ENCODE measurements around the gene UBL4B. TPM values are rescaled to one million over a fixed set of nuclear protein-coding genes. Genes with fewer than 3 reads are reported as not detected.
A peak's percentile ranks its signal among the peaks of the same experiment; 100 is the strongest.

Gene UBL4B, protein sequence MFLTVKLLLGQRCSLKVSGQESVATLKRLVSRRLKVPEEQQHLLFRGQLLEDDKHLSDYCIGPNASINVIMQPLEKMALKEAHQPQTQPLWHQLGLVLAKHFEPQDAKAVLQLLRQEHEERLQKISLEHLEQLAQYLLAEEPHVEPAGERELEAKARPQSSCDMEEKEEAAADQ
- total RNA-seq (ENCODE audit: low replicate concordance): 1.0 TPM in 1 of 2 replicates, not detected in the other
- long read RNA-seq: 0 reads

DNA sequence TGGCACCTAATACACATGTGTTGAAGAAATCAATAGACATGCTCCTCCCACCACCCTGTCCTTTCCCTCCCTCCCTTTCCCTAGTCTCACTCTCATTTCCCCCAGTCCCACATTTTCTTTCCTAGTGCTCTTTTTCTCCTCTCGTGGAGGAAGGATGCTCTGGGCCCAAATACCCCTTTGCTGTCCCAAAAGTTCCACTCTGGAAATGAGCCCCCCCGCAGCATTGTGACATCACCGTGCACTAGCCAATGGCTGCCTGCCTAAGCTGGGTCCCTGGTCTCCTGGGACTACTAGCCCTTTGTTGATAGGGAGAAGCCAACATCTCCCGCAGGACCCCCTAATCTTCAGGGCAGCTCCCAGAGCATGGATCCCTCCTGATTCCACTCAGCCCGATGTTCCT is at the start of gene UBL4B:
UBL4B (plus strand) TSS at position 301 of the 400 bp plus-strand sequence; CDS start at position 393, 92 bp downstream.
- no peaks in the 10 kb centered on the region for H3K9me3 Mint-ChIP-seq
- no peaks in the 10 kb centered on the region for H3K36me3 Mint-ChIP-seq
- no peak within 1 kb of the TSS for H3K4me3 Mint-ChIP-seq
- no peak within 1 kb of the TSS for H3K27ac Mint-ChIP-seq
- DNase-seq (ENCODE audit: extremely low spot score, unreplicated experiment): no peak
- H3K4me1 Mint-ChIP-seq (ENCODE audit: unreplicated experiment): peaks cover 27% of the 10 kb centered on the region
- TF ChIP-seq, protein P1, sequence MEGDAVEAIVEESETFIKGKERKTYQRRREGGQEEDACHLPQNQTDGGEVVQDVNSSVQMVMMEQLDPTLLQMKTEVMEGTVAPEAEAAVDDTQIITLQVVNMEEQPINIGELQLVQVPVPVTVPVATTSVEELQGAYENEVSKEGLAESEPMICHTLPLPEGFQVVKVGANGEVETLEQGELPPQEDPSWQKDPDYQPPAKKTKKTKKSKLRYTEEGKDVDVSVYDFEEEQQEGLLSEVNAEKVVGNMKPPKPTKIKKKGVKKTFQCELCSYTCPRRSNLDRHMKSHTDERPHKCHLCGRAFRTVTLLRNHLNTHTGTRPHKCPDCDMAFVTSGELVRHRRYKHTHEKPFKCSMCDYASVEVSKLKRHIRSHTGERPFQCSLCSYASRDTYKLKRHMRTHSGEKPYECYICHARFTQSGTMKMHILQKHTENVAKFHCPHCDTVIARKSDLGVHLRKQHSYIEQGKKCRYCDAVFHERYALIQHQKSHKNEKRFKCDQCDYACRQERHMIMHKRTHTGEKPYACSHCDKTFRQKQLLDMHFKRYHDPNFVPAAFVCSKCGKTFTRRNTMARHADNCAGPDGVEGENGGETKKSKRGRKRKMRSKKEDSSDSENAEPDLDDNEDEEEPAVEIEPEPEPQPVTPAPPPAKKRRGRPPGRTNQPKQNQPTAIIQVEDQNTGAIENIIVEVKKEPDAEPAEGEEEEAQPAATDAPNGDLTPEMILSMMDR (conservative IDR thresholded peaks at IDR 0.05): no peak
- peaks cover 72% of the 10 kb centered on the region for H3K27me3 Mint-ChIP-seq

DNA sequence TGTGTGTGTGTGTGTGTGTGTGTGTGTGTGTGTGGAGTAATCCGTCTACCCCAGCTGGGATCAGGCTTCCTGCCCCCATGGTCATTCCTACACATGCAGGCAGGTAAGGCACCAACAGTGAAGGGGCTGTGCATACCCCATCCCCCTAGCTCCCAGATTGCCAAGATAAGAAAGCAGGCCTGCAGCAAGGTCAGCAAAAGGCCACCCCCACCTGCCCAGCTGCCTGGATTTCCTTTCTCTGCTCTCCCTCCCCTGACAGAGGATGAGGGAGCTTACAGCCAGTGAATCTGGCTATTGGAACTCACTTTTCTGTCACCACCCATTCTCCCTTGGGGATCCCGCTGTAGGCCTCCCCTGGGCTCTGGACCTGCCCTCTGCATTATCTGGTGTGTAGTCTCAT is 49.6 kb upstream of the UBL4B start:
- peaks cover 36% of the 10 kb centered on the region for H3K4me1 Mint-ChIP-seq (ENCODE audit: unreplicated experiment)
- TF ChIP-seq, protein P1 (conservative IDR thresholded peaks at IDR 0.05): no peak
- peaks cover 36% of the 10 kb centered on the region for H3K27me3 Mint-ChIP-seq
- no peaks in the 10 kb centered on the region for H3K9me3 Mint-ChIP-seq
- H3K4me3 Mint-ChIP-seq: no peak overlapping the region
- no peak for DNase-seq (ENCODE audit: extremely low spot score, unreplicated experiment)
- no peak overlapping the region for H3K27ac Mint-ChIP-seq
- peaks cover 16% of the 10 kb centered on the region for H3K36me3 Mint-ChIP-seq

DNA sequence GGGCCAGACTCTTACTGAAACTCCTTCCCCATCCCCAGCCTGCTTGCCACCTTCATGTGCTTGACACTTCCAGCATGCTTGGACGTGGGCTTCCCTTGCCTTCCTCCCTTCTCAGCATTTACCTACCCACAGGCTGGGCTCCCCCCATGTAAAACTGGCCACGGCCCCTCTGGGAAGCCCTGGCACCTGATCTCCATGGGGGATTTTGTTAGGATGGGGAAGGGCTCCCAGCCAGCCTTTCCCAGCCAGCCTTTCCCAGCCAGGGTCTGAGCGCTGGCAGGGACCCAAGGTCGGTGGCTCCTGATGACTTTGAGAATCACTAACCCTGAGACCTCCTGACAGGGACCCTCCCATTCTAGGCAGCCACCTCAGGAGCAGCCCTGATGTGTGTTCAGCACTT is 48.5 kb upstream of the UBL4B start:
- no peak overlapping the region for H3K4me3 Mint-ChIP-seq
- H3K9me3 Mint-ChIP-seq: no peaks in the 10 kb centered on the region
- peaks cover 46% of the 10 kb centered on the region for H3K27me3 Mint-ChIP-seq
- no peak for DNase-seq (ENCODE audit: extremely low spot score, unreplicated experiment)
- peaks cover 29% of the 10 kb centered on the region for H3K4me1 Mint-ChIP-seq (ENCODE audit: unreplicated experiment)
- H3K27ac Mint-ChIP-seq: no peak overlapping the region
- TF ChIP-seq, protein P1 (conservative IDR thresholded peaks at IDR 0.05): no peak
- peaks cover 16% of the 10 kb centered on the region for H3K36me3 Mint-ChIP-seq

DNA sequence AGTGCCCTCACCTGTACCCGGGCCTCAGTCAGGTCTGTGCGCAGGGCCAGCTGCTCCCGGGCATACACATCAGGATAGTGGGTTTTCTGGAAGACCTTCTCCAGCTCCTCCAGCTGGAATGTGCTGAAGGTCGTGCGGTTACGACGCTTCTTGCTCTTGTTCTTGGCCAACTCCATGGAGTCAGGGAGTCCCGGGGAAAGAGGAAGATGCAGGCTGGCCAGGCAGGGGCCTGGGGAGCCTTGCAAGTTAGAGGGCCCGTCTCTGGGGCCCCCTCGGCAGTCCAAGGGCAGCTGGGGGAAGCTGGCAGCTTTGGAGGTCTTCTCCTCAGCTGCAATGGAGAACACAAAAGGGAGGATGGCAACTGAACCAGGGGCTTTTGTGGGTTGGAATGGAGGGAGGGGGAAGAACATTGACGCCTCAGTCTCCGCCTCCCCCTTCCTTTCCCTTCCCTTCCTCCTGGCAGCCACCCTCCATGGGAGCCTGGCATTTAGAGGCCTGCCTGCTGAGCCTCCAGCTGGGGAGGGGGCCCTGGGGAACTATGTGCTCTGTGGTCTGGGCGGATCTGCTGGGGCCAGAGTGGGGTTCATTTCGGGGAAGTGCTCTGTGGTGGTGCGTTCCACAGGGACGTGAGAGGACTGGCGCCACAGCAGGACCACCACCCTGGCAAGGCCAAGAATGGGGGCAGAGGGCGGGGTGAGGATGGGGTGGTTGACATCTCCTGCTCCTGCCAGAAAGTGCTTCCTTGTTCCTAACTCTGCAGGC is 47.5 kb upstream of the UBL4B start:
- TF ChIP-seq, protein P1 (conservative IDR thresholded peaks at IDR 0.05): no peak
- Mint-ChIP-seq H3K9me3 (no peaks in the 10 kb centered on the region), H3K36me3 (peaks cover 13% of the 10 kb centered on the region), H3K4me3 (no peak overlapping the region), H3K27ac (no peak overlapping the region), H3K27me3 (peaks cover 56% of the 10 kb centered on the region), H3K4me1 (ENCODE audit: unreplicated experiment) (peaks cover 19% of the 10 kb centered on the region)
- no peak for DNase-seq (ENCODE audit: extremely low spot score, unreplicated experiment)

DNA sequence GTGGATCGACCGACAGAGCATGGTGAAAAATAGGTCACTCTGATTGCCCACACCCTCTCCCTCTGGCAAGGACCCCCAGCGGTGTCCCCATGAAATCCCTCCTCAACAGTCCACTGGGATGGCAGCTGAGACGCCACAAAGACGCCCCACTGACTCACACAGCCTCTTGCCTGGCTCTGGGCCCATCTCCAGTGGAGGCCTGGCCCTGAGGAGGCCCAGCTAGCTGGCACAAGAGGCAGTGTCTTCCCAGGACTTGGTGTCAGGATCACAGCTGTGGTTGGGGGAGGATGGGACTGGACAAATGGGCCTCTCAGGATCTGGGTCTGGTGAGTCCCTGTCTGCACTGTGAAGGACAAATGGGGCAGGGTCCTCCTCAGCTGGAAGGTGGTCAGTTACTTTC is 46.4 kb upstream of the UBL4B start:
- Mint-ChIP-seq H3K36me3 (peaks cover 7% of the 10 kb centered on the region), H3K27ac (peak overlapping the region; percentile 41), H3K4me1 (ENCODE audit: unreplicated experiment) (peaks cover 17% of the 10 kb centered on the region), H3K4me3 (no peak overlapping the region), H3K27me3 (peaks cover 62% of the 10 kb centered on the region), H3K9me3 (no peaks in the 10 kb centered on the region)
- no peak for DNase-seq (ENCODE audit: extremely low spot score, unreplicated experiment)
- TF ChIP-seq, protein P1 (conservative IDR thresholded peaks at IDR 0.05): no peak

All from type B pancreatic cell (in vitro differentiated cells).